ENCODE data around the gene LARP1B.

DNA sequence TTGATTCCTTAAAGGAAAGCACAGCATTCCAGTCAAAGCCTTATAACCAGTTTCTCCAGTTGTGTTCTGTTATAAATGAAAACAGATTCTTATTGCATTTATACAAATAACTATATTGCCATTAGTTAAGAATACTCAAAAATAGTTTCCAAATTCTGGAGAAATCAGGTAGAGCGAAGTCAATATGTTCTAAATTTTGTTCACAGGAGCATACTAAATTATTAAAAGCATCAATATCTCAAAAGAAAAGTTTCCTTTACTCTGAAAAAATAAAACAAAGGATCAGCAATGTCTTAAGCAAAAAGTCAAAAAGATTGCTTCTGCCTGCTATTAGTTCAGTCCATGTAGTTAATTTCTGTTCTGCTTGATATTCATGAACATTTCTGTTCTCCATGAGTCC is 186.8 kb downstream of the LARP1B start:
- TF ChIP-seq POLR2AphosphoS5 (IDR thresholded peaks at IDR 0.05; ENCODE audit: low read depth, low read length) = no peak
- TF ChIP-seq, protein P1, sequence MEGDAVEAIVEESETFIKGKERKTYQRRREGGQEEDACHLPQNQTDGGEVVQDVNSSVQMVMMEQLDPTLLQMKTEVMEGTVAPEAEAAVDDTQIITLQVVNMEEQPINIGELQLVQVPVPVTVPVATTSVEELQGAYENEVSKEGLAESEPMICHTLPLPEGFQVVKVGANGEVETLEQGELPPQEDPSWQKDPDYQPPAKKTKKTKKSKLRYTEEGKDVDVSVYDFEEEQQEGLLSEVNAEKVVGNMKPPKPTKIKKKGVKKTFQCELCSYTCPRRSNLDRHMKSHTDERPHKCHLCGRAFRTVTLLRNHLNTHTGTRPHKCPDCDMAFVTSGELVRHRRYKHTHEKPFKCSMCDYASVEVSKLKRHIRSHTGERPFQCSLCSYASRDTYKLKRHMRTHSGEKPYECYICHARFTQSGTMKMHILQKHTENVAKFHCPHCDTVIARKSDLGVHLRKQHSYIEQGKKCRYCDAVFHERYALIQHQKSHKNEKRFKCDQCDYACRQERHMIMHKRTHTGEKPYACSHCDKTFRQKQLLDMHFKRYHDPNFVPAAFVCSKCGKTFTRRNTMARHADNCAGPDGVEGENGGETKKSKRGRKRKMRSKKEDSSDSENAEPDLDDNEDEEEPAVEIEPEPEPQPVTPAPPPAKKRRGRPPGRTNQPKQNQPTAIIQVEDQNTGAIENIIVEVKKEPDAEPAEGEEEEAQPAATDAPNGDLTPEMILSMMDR (IDR thresholded peaks at IDR 0.05) = no peak
- no peak for TF ChIP-seq TCF7L2 (IDR thresholded peaks at IDR 0.05; ENCODE audit: low read depth, low read length)
- no peak for TF ChIP-seq SIN3A (IDR thresholded peaks at IDR 0.05; ENCODE audit: borderline replicate concordance, insufficient read depth, low read depth, low read length)
- TF ChIP-seq, protein P2, sequence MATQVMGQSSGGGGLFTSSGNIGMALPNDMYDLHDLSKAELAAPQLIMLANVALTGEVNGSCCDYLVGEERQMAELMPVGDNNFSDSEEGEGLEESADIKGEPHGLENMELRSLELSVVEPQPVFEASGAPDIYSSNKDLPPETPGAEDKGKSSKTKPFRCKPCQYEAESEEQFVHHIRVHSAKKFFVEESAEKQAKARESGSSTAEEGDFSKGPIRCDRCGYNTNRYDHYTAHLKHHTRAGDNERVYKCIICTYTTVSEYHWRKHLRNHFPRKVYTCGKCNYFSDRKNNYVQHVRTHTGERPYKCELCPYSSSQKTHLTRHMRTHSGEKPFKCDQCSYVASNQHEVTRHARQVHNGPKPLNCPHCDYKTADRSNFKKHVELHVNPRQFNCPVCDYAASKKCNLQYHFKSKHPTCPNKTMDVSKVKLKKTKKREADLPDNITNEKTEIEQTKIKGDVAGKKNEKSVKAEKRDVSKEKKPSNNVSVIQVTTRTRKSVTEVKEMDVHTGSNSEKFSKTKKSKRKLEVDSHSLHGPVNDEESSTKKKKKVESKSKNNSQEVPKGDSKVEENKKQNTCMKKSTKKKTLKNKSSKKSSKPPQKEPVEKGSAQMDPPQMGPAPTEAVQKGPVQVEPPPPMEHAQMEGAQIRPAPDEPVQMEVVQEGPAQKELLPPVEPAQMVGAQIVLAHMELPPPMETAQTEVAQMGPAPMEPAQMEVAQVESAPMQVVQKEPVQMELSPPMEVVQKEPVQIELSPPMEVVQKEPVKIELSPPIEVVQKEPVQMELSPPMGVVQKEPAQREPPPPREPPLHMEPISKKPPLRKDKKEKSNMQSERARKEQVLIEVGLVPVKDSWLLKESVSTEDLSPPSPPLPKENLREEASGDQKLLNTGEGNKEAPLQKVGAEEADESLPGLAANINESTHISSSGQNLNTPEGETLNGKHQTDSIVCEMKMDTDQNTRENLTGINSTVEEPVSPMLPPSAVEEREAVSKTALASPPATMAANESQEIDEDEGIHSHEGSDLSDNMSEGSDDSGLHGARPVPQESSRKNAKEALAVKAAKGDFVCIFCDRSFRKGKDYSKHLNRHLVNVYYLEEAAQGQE (IDR thresholded peaks at IDR 0.05; ENCODE audit: insufficient read depth in 1 of 2, low read depth in 2 of 2, low read length in 1 of 2) = no peak

All from Panc1 (cell line).